IPS-18a (cell line): ENCODE results near the gene BRPF1.

Experiments used
- H3K27ac ChIP-seq: one replicate; pipeline ENCODE4 v1.5.1; 2013; ENCODE audit warnings: low read length
- H3K27me3 ChIP-seq: one replicate; pipeline ENCODE4 v1.6.1; 2013; ENCODE audit warnings: mild to moderate bottlenecking, low read length; ENCODE audit not compliant: control insufficient read depth, insufficient read depth
- H3K36me3 ChIP-seq: one replicate; pipeline ENCODE4 v1.6.1; 2013; ENCODE audit warnings: low read depth, low read length; ENCODE audit not compliant: control insufficient read depth
- H3K4me1 ChIP-seq: one replicate; pipeline ENCODE4 v1.6.1; 2013; ENCODE audit warnings: low read depth, low read length; ENCODE audit not compliant: control insufficient read depth
- H3K4me3 ChIP-seq: one replicate; pipeline ENCODE4 v1.5.1; 2013; ENCODE audit warnings: low read length
- H3K9ac ChIP-seq: one replicate; pipeline ENCODE4 v1.6.1; 2013; ENCODE audit warnings: mild to moderate bottlenecking, low read length, moderate library complexity
- H3K9me3 ChIP-seq: one replicate; pipeline ENCODE4 v1.6.1; 2013; ENCODE audit warnings: low read depth, low read length; ENCODE audit not compliant: control insufficient read depth

Gene BRPF1

GRCh38 chr3:9786209-9786739 lies 54.7 kb downstream of the BRPF1 start:
- Histone ChIP-seq H3K4me3 (no peak overlapping the region), H3K36me3 (peaks cover 48% of the 10 kb centered on the region), H3K27me3 (no peaks in the 10 kb centered on the region), H3K27ac (no peak overlapping the region), H3K4me1 (no peaks in the 10 kb centered on the region), H3K9me3 (no peaks in the 10 kb centered on the region), H3K9ac (no peak overlapping the region)

- Histone ChIP-seq H3K4me3 (no peak overlapping the region), H3K36me3 (peaks cover 43% of the 10 kb centered on the region), H3K27ac (no peak overlapping the region), H3K4me1 (no peaks in the 10 kb centered on the region), H3K9me3 (no peaks in the 10 kb centered on the region), H3K27me3 (no peaks in the 10 kb centered on the region), H3K9ac (no peak overlapping the region)
Observed at GRCh38 chr3:9786825-9787669, 55.5 kb downstream of the BRPF1 start.

GRCh38 chr3:9787714-9788113 lies 56.2 kb downstream of the BRPF1 start:
- H3K4me1 ChIP-seq: no peaks in the 10 kb centered on the region
- H3K4me3 ChIP-seq: no peak overlapping the region
- H3K9me3 ChIP-seq: no peaks in the 10 kb centered on the region
- no peaks in the 10 kb centered on the region for H3K27me3 ChIP-seq
- no peak overlapping the region for H3K27ac ChIP-seq
- peaks cover 37% of the 10 kb centered on the region for H3K36me3 ChIP-seq
- H3K9ac ChIP-seq: no peak overlapping the region

DNA sequence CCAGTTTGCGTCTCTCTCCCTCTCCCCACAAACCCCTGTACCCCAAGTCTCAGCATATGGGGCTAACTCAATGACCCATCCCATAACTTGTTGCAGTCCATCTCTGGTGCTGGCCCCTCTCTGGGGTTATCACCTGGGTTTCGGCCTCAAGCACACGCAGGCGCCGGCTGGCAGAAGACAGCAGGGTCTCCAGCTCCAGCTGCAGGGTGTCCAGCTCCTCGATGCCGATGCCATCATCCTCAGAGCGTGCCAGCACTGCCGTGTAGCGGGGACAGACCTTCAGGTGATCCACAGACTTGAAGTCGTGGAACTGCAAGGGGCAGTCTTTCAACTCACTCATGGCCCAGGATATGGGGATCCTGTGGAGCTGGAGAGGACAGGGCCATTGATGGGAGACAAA lies 59.6 kb downstream of the BRPF1 start:
- Histone ChIP-seq H3K4me3 (no peak overlapping the region), H3K27me3 (no peaks in the 10 kb centered on the region), H3K4me1 (peaks cover 5% of the 10 kb centered on the region), H3K9me3 (no peaks in the 10 kb centered on the region), H3K9ac (no peak overlapping the region), H3K27ac (no peak overlapping the region), H3K36me3 (peaks cover 31% of the 10 kb centered on the region)

DNA sequence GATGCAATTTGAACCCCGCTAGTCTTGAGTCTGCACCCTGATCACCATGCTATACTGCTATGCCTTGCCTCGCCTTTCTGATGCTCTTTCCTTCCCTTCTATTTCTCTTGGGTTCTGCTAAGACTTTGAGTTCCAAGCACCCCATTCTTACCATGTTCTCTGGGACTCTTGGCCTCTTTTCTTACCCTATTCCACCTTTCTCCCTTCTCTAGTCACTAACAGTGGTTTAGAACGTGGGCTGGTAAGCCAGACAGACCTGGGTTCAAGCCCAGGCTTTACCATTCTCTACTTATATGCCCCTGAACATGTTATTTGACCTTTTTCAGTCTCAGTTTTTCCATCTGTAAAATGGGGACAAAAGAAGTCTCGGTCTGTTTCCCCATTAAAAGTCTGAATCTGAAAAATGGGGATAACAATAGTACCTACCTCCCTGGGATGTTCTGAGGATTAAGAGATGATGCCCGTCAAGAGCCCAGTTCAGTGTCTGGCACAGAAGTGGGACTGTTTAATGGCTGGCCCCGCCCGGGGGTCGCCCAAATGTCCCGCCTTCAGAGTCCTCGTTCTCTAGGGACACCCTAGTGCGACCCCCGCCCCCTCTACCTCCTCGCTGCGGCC lies 60.4 kb downstream of the BRPF1 start:
- Histone ChIP-seq H3K27ac (peak overlapping the region; percentile 100), H3K36me3 (peaks cover 24% of the 10 kb centered on the region), H3K4me3 (peak overlapping the region; percentile 93), H3K9ac (peak overlapping the region; percentile 100), H3K9me3 (no peaks in the 10 kb centered on the region), H3K27me3 (no peaks in the 10 kb centered on the region), H3K4me1 (peaks cover 5% of the 10 kb centered on the region)

DNA sequence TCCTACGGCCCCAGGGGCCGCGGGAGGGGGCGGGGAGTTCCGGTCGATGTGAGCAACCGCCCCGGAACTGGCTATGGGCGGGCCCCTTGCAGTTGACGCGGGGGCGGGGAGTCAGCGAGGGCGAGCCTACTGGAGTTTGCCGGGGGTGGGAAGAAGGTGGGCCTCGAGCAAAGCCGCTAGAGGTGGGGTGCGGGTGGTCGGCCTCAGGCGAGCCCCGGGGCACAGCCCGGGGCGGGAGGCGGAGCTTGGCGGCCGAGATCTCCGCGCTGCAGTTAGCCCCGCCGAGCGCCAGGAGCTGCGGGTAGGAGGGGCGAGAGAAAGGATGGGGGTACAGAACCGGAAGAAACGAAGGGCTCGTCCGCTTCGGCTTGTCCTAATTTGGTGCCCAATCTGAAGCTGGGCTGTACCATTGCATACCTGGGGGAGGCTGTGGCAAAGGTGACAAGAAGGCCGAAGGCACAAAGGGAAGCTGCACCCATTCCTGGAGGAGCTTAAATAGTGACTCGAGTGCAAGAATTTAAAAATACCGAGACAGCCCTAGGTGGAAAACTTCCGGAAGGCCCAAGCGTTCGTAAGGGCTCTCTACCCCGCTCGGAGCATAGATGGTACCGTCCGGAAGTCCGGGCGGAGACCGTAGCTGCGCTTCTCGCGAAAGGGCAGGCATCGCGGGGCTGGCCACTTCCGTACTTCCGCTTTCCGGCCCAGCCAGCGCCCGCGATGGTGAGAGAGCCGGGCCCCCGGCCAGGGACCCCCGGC lies 61.0 kb downstream of the BRPF1 start, which contains the start of the genes ARPC4 and TADA3:
TSS of gene ARPC4 (plus strand) at position 678 of the 756 bp plus-strand sequence. CDS start at position 718, 40 bp downstream.
TSS of gene TADA3 (minus strand) at position 69 of the 756 bp plus-strand sequence. CDS start 1,007 bp downstream, outside the sequence.
- Histone ChIP-seq H3K9me3 (no peaks in the 10 kb centered on the region), H3K4me3 (peak within 1 kb of the TSS; percentile 93), H3K9ac (peak within 1 kb of the TSS; percentile 100), H3K27me3 (no peaks in the 10 kb centered on the region), H3K27ac (peak within 1 kb of the TSS; percentile 100), H3K36me3 (peaks cover 27% of the 10 kb centered on the region), H3K4me1 (peaks cover 5% of the 10 kb centered on the region)

- Histone ChIP-seq H3K27me3 (no peaks in the 10 kb centered on the region), H3K27ac (peak overlapping the region; percentile 100), H3K36me3 (peaks cover 31% of the 10 kb centered on the region), H3K9ac (peak overlapping the region; percentile 100), H3K9me3 (no peaks in the 10 kb centered on the region), H3K4me3 (peak overlapping the region; percentile 93), H3K4me1 (peaks cover 5% of the 10 kb centered on the region)
Observed at GRCh38 chr3:9793161-9793781, 61.7 kb downstream of the BRPF1 start.

DNA sequence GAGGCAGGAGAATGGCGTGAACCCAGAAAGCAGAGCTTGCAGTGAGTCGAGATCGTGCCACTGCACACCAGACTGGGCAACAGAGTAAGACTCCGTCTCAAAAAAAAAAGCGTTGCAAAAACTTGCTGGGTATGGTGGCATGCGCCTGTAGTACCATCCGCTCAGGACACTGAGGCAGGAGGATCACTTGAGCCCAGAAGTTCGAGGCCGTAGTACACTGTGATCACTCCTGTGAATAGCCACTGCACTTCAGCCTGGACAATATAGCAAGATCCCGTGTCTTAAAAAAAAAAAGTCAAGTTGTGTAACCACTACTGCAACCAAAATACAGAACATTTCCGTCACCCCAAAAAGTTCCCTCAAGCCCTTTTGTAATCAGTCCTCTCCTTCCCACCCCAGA lies 62.9 kb downstream of the BRPF1 start:
- Histone ChIP-seq H3K4me1 (peaks cover 5% of the 10 kb centered on the region), H3K9me3 (no peaks in the 10 kb centered on the region), H3K9ac (no peak overlapping the region), H3K27ac (no peak overlapping the region), H3K27me3 (no peaks in the 10 kb centered on the region), H3K4me3 (peak overlapping the region; percentile 93), H3K36me3 (peaks cover 37% of the 10 kb centered on the region)

GRCh38 chr3:9795207-9795606 lies 63.7 kb downstream of the BRPF1 start:
- H3K27me3 ChIP-seq: no peaks in the 10 kb centered on the region
- H3K4me3 ChIP-seq: no peak overlapping the region
- H3K9me3 ChIP-seq: no peaks in the 10 kb centered on the region
- peaks cover 38% of the 10 kb centered on the region for H3K36me3 ChIP-seq
- H3K9ac ChIP-seq: no peak overlapping the region
- peaks cover 5% of the 10 kb centered on the region for H3K4me1 ChIP-seq
- H3K27ac ChIP-seq: no peak overlapping the region

DNA sequence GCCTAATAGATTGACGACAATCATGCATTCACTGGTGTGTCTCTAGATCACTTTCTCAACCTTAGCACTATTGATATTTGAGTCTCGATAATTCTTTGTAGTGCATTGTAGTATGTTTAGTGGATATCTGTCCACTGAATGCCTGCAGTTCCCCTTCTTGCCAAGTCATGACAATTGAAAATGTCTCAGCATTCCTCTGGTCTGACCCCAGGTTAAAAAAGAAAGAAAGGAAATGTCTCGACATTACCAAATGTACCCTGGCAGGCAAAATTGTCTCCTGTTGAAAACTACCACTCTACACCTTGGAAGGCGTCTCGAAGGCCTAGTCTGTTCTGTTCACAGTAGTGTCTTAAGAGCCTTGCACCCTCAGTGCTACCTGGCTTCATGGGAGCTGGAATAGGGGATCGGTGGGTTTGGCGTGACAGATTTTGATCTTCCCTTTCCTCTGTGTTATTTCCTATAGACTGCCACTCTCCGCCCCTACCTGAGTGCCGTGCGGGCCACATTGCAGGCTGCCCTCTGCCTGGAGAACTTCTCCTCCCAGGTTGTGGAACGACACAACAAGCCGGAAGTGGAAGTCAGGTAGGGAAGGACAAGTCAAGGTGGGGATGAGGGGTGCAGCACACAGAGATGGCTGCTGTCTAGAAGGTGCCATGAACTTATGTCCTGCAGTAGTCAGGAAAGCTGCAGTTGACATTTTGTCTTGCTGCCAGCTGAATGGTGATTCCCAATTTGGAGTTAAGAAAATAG lies 65.8 kb downstream of the BRPF1 start:
- no peaks in the 10 kb centered on the region for H3K9me3 ChIP-seq
- H3K9ac ChIP-seq: no peak overlapping the region
- peaks cover 47% of the 10 kb centered on the region for H3K36me3 ChIP-seq
- no peak overlapping the region for H3K27ac ChIP-seq
- H3K4me3 ChIP-seq: no peak overlapping the region
- H3K4me1 ChIP-seq: peaks cover 5% of the 10 kb centered on the region
- no peaks in the 10 kb centered on the region for H3K27me3 ChIP-seq
